ENCODE data around the gene PHF1.

DNA sequence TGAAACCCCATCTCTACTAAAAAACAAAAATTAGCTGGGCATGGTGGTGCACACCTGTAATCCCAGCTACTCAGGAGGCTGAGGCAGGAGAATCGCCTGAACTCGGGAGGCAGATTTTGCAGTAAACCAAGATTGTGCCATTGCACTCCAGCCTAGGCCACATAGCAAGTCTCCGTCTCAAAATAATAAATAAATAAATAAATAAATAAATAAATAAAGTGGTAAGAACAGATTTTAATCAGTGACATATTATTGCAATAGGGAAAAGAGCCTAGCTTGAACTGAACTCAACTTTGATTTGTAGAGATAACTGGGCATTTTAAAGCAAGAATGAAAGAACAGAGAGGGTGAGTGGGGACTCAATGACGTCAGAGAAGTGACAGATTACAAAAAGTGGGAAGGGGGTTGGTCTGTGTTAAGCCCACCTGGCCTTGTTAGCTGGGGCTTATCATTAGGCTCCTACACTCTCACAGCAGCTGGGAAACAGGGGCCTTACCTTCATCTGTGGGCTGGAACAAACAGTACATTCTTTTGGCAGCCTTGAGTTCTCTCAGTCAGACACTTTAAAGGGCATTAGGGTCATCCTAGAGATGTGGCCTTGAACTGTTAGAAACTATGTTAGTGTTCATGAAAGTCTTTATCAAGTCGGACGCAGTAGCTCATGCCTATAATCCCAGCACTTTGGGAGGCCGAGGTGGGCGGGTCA, 43.7 kb upstream of the PHF1 start:
- TF ChIP-seq, protein P1, sequence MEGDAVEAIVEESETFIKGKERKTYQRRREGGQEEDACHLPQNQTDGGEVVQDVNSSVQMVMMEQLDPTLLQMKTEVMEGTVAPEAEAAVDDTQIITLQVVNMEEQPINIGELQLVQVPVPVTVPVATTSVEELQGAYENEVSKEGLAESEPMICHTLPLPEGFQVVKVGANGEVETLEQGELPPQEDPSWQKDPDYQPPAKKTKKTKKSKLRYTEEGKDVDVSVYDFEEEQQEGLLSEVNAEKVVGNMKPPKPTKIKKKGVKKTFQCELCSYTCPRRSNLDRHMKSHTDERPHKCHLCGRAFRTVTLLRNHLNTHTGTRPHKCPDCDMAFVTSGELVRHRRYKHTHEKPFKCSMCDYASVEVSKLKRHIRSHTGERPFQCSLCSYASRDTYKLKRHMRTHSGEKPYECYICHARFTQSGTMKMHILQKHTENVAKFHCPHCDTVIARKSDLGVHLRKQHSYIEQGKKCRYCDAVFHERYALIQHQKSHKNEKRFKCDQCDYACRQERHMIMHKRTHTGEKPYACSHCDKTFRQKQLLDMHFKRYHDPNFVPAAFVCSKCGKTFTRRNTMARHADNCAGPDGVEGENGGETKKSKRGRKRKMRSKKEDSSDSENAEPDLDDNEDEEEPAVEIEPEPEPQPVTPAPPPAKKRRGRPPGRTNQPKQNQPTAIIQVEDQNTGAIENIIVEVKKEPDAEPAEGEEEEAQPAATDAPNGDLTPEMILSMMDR (conservative IDR thresholded peaks at IDR 0.05; ENCODE audit: low read depth, low read length), result no peak
- TF ChIP-seq POLR2A (IDR thresholded peaks at IDR 0.05; ENCODE audit: low read depth, low read length) (no peak), CEBPB (IDR thresholded peaks at IDR 0.05; ENCODE audit: low read depth, low read length) (no peak), RAD21 (IDR thresholded peaks at IDR 0.05; ENCODE audit: low read length) (no peak), BHLHE40 (IDR thresholded peaks at IDR 0.05; ENCODE audit: low read depth, low read length) (no peak), RFX5 (IDR thresholded peaks at IDR 0.05; ENCODE audit: low read depth, low read length) (no peak), MAZ (IDR thresholded peaks at IDR 0.05; ENCODE audit: borderline replicate concordance, low read depth, low read length) (no peak), FOS (IDR thresholded peaks at IDR 0.05; ENCODE audit: low read depth, low read length) (no peak), USF2 (IDR thresholded peaks at IDR 0.05; ENCODE audit: low read depth, low read length) (no peak), MXI1 (IDR thresholded peaks at IDR 0.05; ENCODE audit: borderline replicate concordance, low read depth, low read length) (no peak), SMC3 (IDR thresholded peaks at IDR 0.05; ENCODE audit: low read depth, low read length) (no peak), CHD1 (IDR thresholded peaks at IDR 0.05; ENCODE audit: low read depth, low read length) (no peak), RCOR1 (IDR thresholded peaks at IDR 0.05; ENCODE audit: insufficient replicate concordance, low read length) (no peak), MAFK (IDR thresholded peaks at IDR 0.05; ENCODE audit: low read depth, low read length) (no peak)
